OCI-LY7 (cell line): ENCODE results near the gene KRTCAP2. TPM values are rescaled to one million over a fixed set of nuclear protein-coding genes. Genes with fewer than 3 reads are reported as not detected.

Experiments
- BruUV-seq: library from RNA; stranded (reverse); fragments of 400-500 nt; replicated peaks from 2 replicates; lab custom pipeline; 2021; lab: Mats Ljungman, UMichigan
- CTCF ChIA-PET: fragments of 300-600 bp; sonication (Branson Sonifier 250); formaldehyde crosslinking; loops from one replicate; lab custom pipeline; 2022; ENCODE audit warnings: antibody characterized with exemption; ENCODE audit not compliant: unreplicated experiment; lab: Charles Lee
- POLR2A ChIA-PET: fragments of 300-600 bp; sonication (Branson Sonifier 250); formaldehyde crosslinking; loops from one replicate; lab custom pipeline; 2022; ENCODE audit warnings: antibody characterized with exemption; lab: Charles Lee
- DNase-seq: peaks from one replicate; pipeline ENCODE4 v3.0.0-alpha.2; 2015; ENCODE audit warnings: low spot score
- H2AFZ ChIP-seq: fragments of 200-600 bp; sonication (generic), shearing (Covaris generic); 2 replicates; pipeline ENCODE4 v1.6.1; 2014; ENCODE audit warnings: mild to moderate bottlenecking, antibody characterized with exemption, low read length, moderate library complexity
- H3K27ac ChIP-seq: fragments of 200-600 bp; sonication (generic); 2 replicates; pipeline ENCODE4 v1.5.1; 2014; ENCODE audit warnings: mixed run types, low read depth, mild to moderate bottlenecking, moderate library complexity, low read length, inconsistent platforms; ENCODE audit not compliant: poor library complexity, severe bottlenecking
- H3K36me3 ChIP-seq: fragments of 200-600 bp; sonication (generic); 2 replicates; pipeline ENCODE4 v1.6.1; 2014; ENCODE audit warnings: mild to moderate bottlenecking, antibody characterized with exemption, low read length, moderate library complexity, mixed read lengths; ENCODE audit not compliant: insufficient read depth
- H3K4me1 ChIP-seq: fragments of 200-600 bp; sonication (generic); 2 replicates; pipeline ENCODE4 v1.5.1; 2014; ENCODE audit warnings: mild to moderate bottlenecking, low read length; ENCODE audit not compliant: insufficient read depth, poor library complexity, severe bottlenecking
- H3K4me2 ChIP-seq: fragments of 200-600 bp; sonication (generic); 2 replicates; pipeline ENCODE4 v1.6.1; 2014; ENCODE audit warnings: mild to moderate bottlenecking, low read length
- H3K4me3 ChIP-seq: fragments of 200-600 bp; sonication (generic); 2 replicates; pipeline ENCODE4 v1.5.1; 2014; ENCODE audit warnings: mild to moderate bottlenecking, low read depth, low read length; ENCODE audit not compliant: poor library complexity, severe bottlenecking
- H3K79me2 ChIP-seq: fragments of 200-600 bp; sonication (generic); 2 replicates; pipeline ENCODE4 v1.6.1; 2016; ENCODE audit warnings: low read depth, mild to moderate bottlenecking, low read length, moderate library complexity, mixed read lengths; ENCODE audit not compliant: insufficient read depth
- H3K9me2 ChIP-seq: fragments of 200-600 bp; sonication (generic); 2 replicates; pipeline ENCODE4 v1.6.1; 2016; ENCODE audit warnings: mild to moderate bottlenecking, low read length, mixed read lengths; ENCODE audit not compliant: insufficient read depth
- H3K9me3 ChIP-seq: fragments of 200-600 bp; sonication (generic); 2 replicates; pipeline ENCODE4 v1.6.1; 2014; ENCODE audit warnings: mild to moderate bottlenecking, mixed run types, low read length, mixed read lengths
- H4K20me1 ChIP-seq: fragments of 200-600 bp; sonication (generic); 2 replicates; pipeline ENCODE4 v1.6.1; 2014; ENCODE audit warnings: mild to moderate bottlenecking, antibody characterized with exemption, low read length, moderate library complexity, mixed read lengths; ENCODE audit not compliant: insufficient read depth
- EZH2phosphoT487 ChIP-seq: fragments of 200-600 bp; sonication (generic); IDR thresholded peaks from 2 replicates; pipeline ENCODE4 v1.6.1; 2018; ENCODE audit warnings: low read depth, borderline replicate concordance, mild to moderate bottlenecking, mixed run types, antibody characterized with exemption, low read length, moderate library complexity, mixed read lengths
- intact Hi-C: fragments of 100-400 bp; cut with micrococcal nuclease; formaldehyde crosslinking; loops from one replicate; pipeline ENCODE4 v1.10.0; 2022; ENCODE audit not compliant: unreplicated experiment
- total RNA-seq, 2 experiments: library from RNA; depleted of rRNA in 1 of 2; stranded (reverse); fragments of >200 nt in 1 of 2; shearing (Covaris generic) in 1 of 2; gene quantifications; 2 replicates each; pipeline ENCODE4 v1.2.3, GENCODE V29; 2014 to 2022
- TF ChIP-seq, protein P1 (sequence below): fragments of 200-600 bp; sonication (generic); conservative IDR thresholded peaks from 2 replicates; pipeline ENCODE4 v1.5.1; 2014; ENCODE audit warnings: mild to moderate bottlenecking, antibody characterized with exemption, low read length, moderate library complexity, mixed read lengths

KRTCAP2 gene
- total RNA-seq, 2 experiments from 2014 or later = 128 to 141 TPM

DNA sequence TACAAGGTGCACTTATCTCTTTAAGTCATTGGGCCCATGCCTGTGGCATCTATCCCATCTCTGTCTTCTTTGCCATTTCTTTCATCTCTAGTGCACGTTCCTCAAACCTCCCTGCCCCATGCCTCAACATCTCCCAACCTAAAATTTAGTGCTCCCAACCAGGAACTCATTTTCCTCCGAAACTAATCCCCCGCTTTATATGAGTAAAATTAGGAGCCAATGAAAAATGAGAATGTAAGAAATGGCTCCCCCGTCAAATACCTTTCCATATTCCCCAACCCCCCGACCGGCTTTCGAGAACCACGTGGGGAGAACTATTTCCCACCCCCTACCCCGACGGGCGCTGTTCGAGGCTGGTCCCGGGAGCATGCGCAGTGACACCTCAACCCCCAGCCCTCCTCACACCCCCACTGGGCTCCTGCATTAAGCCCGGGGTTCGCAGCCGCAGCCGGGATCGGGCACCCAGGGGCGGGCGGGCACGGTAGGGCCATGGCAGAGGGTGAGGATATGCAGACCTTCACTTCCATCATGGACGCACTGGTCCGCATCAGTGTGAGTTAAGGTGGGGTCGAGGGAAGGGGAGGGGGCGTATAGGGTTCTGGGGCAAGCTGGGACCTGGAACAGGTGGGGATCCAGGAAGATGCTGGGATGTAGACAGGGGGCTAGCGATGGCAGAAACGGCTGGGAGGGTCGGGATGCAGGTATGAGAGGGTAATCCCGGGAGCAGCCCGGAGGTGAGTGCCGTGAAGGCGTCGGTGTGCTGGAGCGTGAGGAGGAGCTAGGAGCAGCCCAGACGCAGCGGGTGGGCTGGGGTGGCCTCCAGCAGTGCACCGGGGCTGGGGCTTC lies 597 bp upstream of the KRTCAP2 start, which contains the start of gene TRIM46:
Gene TRIM46, plus strand, starts transcription at position 372 of the 846 bp plus-strand sequence. Its CDS starts 118 bp downstream, at position 490.
- H3K79me2 ChIP-seq = peaks cover 14% of the 10 kb centered on the region; the same call in 1 of the 2 replicates
- H3K4me2 ChIP-seq = peak within 1 kb of the TSS; percentile 91
- BruUV-seq = no TSS peak
- POLR2A ChIA-PET = interaction anchor here (0.6 to 2.1 kb wide), 7 partner anchors 20 to 134 kb away, joined by 3 to 7 read pairs (median 6); no protein-coding TSS in a partner anchor
- H3K9me3 ChIP-seq = no peaks in the 10 kb centered on the region
- H3K4me1 ChIP-seq = peaks cover 35% of the 10 kb centered on the region
- no peak for TF ChIP-seq EZH2phosphoT487
- TF ChIP-seq, protein P1, sequence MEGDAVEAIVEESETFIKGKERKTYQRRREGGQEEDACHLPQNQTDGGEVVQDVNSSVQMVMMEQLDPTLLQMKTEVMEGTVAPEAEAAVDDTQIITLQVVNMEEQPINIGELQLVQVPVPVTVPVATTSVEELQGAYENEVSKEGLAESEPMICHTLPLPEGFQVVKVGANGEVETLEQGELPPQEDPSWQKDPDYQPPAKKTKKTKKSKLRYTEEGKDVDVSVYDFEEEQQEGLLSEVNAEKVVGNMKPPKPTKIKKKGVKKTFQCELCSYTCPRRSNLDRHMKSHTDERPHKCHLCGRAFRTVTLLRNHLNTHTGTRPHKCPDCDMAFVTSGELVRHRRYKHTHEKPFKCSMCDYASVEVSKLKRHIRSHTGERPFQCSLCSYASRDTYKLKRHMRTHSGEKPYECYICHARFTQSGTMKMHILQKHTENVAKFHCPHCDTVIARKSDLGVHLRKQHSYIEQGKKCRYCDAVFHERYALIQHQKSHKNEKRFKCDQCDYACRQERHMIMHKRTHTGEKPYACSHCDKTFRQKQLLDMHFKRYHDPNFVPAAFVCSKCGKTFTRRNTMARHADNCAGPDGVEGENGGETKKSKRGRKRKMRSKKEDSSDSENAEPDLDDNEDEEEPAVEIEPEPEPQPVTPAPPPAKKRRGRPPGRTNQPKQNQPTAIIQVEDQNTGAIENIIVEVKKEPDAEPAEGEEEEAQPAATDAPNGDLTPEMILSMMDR = peak; percentile 62; the same call in 1 of the 2 replicates
- intact Hi-C loops = loop anchor here (1.0 to 2.0 kb wide), 2 partner anchors 33 to 54 kb away; partner anchors contain the start of gene DPM3
- peak within 1 kb of the TSS; percentile 90 for H2AFZ ChIP-seq
- peaks cover 17% of the 10 kb centered on the region; the same call in 1 of the 2 replicates for H3K36me3 ChIP-seq
- H3K27ac ChIP-seq = peak within 1 kb of the TSS; percentile 64
- DNase-seq = peak; percentile 72
- H3K4me3 ChIP-seq = peak within 1 kb of the TSS; percentile 82
- H4K20me1 ChIP-seq = no peaks in the 10 kb centered on the region
- CTCF ChIA-PET = interaction anchor here (0.9 to 1.8 kb wide), 5 partner anchors 12 to 150 kb away, joined by 3 to 12 read pairs (median 3); partner anchors contain the start of gene THBS3
- H3K9me2 ChIP-seq = no peaks in the 10 kb centered on the region

DNA sequence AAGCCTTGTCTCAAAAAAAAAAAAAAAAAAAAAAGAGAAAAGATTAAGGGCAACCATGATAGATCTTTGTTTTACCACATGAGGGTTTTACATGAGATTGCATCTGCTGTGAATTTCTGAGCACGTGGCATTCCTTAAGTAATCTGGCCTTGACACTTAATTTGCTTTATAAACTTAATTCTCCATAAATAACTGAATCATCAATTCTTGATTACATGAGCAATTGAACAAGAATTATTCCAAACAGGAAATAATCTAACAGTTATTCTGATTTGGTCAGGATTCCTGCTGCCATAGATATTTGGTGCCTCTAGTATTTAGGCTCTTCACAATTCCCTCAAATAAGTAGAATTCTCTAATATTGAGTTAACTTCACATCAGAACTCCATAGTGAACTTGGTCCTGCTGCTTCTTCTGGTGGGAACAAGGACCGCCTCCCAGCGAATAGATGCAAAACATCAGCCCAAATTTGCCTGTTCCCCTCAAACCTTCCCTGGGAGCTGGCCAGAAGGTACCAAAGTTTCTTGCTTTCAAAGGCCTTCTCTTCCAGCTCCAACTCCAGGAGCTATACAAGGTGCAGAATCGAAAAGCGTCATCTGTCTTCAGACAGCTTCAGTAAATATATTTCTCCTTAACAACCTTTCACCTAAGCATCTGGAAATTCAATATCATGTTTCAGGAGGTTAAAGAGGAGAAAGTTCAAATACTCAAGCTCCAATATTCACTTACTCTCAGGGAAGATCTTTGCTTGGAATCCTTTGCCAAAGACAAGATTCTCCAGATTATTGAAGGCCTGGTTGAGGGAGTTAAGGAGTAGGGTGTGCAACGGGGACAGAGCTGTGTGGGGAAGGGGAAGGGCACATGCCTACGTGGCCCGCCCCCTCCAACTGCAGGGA lies 1.0 kb downstream of the KRTCAP2 start:
- Histone ChIP-seq H3K36me3 (peaks cover 18% of the 10 kb centered on the region; the same call in 1 of the 2 replicates), H2AFZ (peak overlapping the region; percentile 90; the same call in 1 of the 2 replicates), H3K27ac (peak overlapping the region; percentile 64), H4K20me1 (no peaks in the 10 kb centered on the region), H3K4me2 (peak overlapping the region; percentile 91), H3K4me3 (peak overlapping the region; percentile 82), H3K4me1 (peaks cover 45% of the 10 kb centered on the region), H3K79me2 (peaks cover 14% of the 10 kb centered on the region; the same call in 1 of the 2 replicates), H3K9me3 (no peaks in the 10 kb centered on the region), H3K9me2 (no peaks in the 10 kb centered on the region)
- TF ChIP-seq, protein P1 = no peak
- TF ChIP-seq EZH2phosphoT487 = no peak
- ChIA-PET POLR2A (interaction anchor here (0.6 to 2.0 kb wide), 10 partner anchors 12 to 94 kb away, joined by 3 to 8 read pairs (median 4); no protein-coding TSS in a partner anchor), CTCF (interaction anchor here (0.7 to 1.8 kb wide), 4 partner anchors 13 to 80 kb away, joined by 3 to 12 read pairs (median 4); no protein-coding TSS in a partner anchor)
- TSS peak; percentile 78 for BruUV-seq
- intact Hi-C loops = loop anchor here (2.0 kb wide), 1 partner anchor 31 kb away; the partner anchor contains the start of gene DPM3
- DNase-seq = no peak
